HepG2 (cell line): Measurements from ENCODE around the gene UBE2J1. TPM values are rescaled to one million over a fixed set of nuclear protein-coding genes. Genes with fewer than 3 reads are reported as not detected.

Source experiments
- NFYC ChIP-seq: IDR thresholded peaks from 2 replicates; pipeline ENCODE4 v1.6.1; 2016; ENCODE audit warnings: missing genetic modification reagents, missing compliant biosample characterization
- SAFB2 ChIP-seq: sonication (generic); formaldehyde crosslinking; IDR thresholded peaks from 2 replicates; pipeline ENCODE4 v1.5.1; 2020; ENCODE audit warnings: missing genetic modification reagents, low read depth, mild to moderate bottlenecking, borderline replicate concordance
- ZNF12 ChIP-seq: sonication (generic); formaldehyde crosslinking; IDR thresholded peaks from 2 replicates; pipeline ENCODE4 v1.5.0; 2020; ENCODE audit warnings: missing genetic modification reagents
- ZNF383 ChIP-seq: sonication (generic); formaldehyde crosslinking; IDR thresholded peaks from 2 replicates; pipeline ENCODE4 v1.4.0; 2020; ENCODE audit warnings: missing genetic modification reagents, mild to moderate bottlenecking, borderline replicate concordance
- polyA plus RNA-seq, 8 experiments: library from polyadenylated mRNA; depleted of rRNA in 3 of 8; stranded (reverse) in 7 of 8; unstranded in 1 of 8; fragments of >200 nt; fragmentation: Illumina TruSeq in 4 of 8; extraction: Trizol in 4 of 8; gene quantifications; 2 replicates each; pipeline versions ENCODE4 v1.2.1 to v1.2.3, GENCODE V29; 2011 to 2016; ENCODE audit warnings: low read depth in 4 of 8, missing spikeins in 1 of 8, mixed read lengths in 1 of 8; ENCODE audit not compliant: insufficient read depth in 1 of 8
- total RNA-seq, 5 experiments: library from RNA; depleted of rRNA; stranded (reverse); fragments of >200 nt; fragmentation: Illumina TruSeq; extraction: Trizol; gene quantifications; 2 replicates each; pipeline ENCODE4 v1.2.3, GENCODE V29; 2016; ENCODE audit warnings: low read depth in 1 of 5
- TF ChIP-seq, protein P1 (sequence below): sonication (generic); formaldehyde crosslinking; IDR thresholded peaks from 2 replicates; pipeline ENCODE4 v1.4.0; 2020; ENCODE audit warnings: missing genetic modification reagents
- TF ChIP-seq, protein P2 (sequence below): sonication (generic); formaldehyde crosslinking; IDR thresholded peaks from 2 replicates; pipeline ENCODE4 v1.5.1; 2020; ENCODE audit warnings: missing genetic modification reagents, mild to moderate bottlenecking, borderline replicate concordance

The UBE2J1 gene
- total and polyA plus RNA-seq, 2 of the 13 experiments (the other 11 are each of a cell fraction or from before 2014, with no cell fraction given): 19.3 to 24.6 TPM

DNA sequence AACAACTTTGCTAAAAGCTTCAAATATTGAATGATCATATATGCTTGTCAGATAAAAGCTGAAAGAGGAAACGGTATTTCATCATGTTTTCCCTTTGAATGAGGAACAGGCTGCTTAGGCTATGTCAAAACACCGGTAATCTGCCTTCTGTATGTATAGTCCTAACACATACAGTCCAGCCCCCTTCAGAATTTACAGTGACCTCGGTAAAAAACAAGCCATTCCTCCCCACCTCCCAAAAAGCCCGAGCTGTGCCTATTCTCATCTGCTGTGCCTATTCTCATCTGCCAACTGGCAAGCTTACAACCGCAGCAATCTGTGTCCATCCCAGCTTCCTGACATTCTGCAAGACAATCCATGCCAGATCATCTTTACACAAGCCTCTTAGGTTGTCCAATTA lies 26.8 kb upstream of the UBE2J1 start (continued):
- TF ChIP-seq SAFB2 (CRISPR knock-in tag) (no peak), ZNF12 (no peak), ZNF383 (CRISPR knock-in tag) (no peak), NFYC (CRISPR knock-in tag) (no peak)
- TF ChIP-seq, protein P1, sequence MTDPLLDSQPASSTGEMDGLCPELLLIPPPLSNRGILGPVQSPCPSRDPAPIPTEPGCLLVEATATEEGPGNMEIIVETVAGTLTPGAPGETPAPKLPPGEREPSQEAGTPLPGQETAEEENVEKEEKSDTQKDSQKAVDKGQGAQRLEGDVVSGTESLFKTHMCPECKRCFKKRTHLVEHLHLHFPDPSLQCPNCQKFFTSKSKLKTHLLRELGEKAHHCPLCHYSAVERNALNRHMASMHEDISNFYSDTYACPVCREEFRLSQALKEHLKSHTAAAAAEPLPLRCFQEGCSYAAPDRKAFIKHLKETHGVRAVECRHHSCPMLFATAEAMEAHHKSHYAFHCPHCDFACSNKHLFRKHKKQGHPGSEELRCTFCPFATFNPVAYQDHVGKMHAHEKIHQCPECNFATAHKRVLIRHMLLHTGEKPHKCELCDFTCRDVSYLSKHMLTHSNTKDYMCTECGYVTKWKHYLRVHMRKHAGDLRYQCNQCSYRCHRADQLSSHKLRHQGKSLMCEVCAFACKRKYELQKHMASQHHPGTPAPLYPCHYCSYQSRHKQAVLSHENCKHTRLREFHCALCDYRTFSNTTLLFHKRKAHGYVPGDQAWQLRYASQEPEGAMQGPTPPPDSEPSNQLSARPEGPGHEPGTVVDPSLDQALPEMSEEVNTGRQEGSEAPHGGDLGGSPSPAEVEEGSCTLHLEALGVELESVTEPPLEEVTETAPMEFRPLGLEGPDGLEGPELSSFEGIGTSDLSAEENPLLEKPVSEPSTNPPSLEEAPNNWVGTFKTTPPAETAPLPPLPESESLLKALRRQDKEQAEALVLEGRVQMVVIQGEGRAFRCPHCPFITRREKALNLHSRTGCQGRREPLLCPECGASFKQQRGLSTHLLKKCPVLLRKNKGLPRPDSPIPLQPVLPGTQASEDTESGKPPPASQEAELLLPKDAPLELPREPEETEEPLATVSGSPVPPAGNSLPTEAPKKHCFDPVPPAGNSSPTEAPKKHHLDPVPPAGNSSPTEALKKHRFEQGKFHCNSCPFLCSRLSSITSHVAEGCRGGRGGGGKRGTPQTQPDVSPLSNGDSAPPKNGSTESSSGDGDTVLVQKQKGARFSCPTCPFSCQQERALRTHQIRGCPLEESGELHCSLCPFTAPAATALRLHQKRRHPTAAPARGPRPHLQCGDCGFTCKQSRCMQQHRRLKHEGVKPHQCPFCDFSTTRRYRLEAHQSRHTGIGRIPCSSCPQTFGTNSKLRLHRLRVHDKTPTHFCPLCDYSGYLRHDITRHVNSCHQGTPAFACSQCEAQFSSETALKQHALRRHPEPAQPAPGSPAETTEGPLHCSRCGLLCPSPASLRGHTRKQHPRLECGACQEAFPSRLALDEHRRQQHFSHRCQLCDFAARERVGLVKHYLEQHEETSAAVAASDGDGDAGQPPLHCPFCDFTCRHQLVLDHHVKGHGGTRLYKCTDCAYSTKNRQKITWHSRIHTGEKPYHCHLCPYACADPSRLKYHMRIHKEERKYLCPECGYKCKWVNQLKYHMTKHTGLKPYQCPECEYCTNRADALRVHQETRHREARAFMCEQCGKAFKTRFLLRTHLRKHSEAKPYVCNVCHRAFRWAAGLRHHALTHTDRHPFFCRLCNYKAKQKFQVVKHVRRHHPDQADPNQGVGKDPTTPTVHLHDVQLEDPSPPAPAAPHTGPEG: no peak
- TF ChIP-seq, protein P2, sequence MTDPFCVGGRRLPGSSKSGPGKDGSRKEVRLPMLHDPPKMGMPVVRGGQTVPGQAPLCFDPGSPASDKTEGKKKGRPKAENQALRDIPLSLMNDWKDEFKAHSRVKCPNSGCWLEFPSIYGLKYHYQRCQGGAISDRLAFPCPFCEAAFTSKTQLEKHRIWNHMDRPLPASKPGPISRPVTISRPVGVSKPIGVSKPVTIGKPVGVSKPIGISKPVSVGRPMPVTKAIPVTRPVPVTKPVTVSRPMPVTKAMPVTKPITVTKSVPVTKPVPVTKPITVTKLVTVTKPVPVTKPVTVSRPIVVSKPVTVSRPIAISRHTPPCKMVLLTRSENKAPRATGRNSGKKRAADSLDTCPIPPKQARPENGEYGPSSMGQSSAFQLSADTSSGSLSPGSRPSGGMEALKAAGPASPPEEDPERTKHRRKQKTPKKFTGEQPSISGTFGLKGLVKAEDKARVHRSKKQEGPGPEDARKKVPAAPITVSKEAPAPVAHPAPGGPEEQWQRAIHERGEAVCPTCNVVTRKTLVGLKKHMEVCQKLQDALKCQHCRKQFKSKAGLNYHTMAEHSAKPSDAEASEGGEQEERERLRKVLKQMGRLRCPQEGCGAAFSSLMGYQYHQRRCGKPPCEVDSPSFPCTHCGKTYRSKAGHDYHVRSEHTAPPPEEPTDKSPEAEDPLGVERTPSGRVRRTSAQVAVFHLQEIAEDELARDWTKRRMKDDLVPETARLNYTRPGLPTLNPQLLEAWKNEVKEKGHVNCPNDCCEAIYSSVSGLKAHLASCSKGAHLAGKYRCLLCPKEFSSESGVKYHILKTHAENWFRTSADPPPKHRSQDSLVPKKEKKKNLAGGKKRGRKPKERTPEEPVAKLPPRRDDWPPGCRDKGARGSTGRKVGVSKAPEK (CRISPR knock-in tag): no peak
- TF ChIP-seq, all 625 proteins: peak for 0
